H1 (cell line): ENCODE results near the gene KIF26B. TPM values are rescaled to one million over a fixed set of nuclear protein-coding genes. Genes with fewer than 3 reads are reported as not detected.

Experiments used
- CTCF ChIA-PET: fragments of 300-600 bp; sonication (Branson Sonifier 250); formaldehyde crosslinking; loops from one replicate; lab custom pipeline; 2021; ENCODE audit not compliant: partially characterized antibody; lab: Charles Lee
- POLR2A ChIA-PET: fragments of 300-600 bp; sonication (Branson Sonifier 250); formaldehyde crosslinking; loops from one replicate; lab custom pipeline; 2021; ENCODE audit warnings: inconsistent platforms; ENCODE audit not compliant: partially characterized antibody; lab: Charles Lee
- DNase-seq, 2 experiments: peaks; one replicate each; pipeline versions ENCODE4 v3.0.0 to v3.0.0-alpha.2; 2010 to 2022; ENCODE audit warnings: low spot score in 2 of 2, low read depth in 1 of 2, mixed read lengths in 1 of 2
- FAIRE-seq: peaks from 2 replicates; lab custom pipeline; 2011; peaks lifted over from hg19 to GRCh38; lab: Jason Lieb, UNC
- H2AFZ ChIP-seq: 2 replicates; pipeline ENCODE4 v1.8.1; 2012; ENCODE audit warnings: low read length, inconsistent platforms
- H2AK5ac ChIP-seq: 2 replicates; pipeline ENCODE4 v1.6.1; 2013; ENCODE audit warnings: low read depth, low read length
- H2BK120ac ChIP-seq: replicated peaks from 2 replicates; pipeline ENCODE3; 2013; ENCODE audit warnings: low read depth, low read length, inconsistent platforms
- H2BK12ac ChIP-seq: 2 replicates; pipeline ENCODE4 v1.6.1; 2013; ENCODE audit warnings: low read depth, low read length
- H2BK15ac ChIP-seq: 2 replicates; pipeline ENCODE4 v1.6.1; 2013; ENCODE audit warnings: low read length
- H2BK20ac ChIP-seq: 2 replicates; pipeline ENCODE4 v1.6.1; 2013; ENCODE audit warnings: low read length
- H2BK5ac ChIP-seq: 2 replicates; pipeline ENCODE4 v1.6.1; 2013; ENCODE audit warnings: low read depth, low read length
- H3K14ac ChIP-seq: 2 replicates; pipeline ENCODE4 v1.6.1; 2013; ENCODE audit warnings: inconsistent platforms; ENCODE audit not compliant: insufficient read length
- H3K18ac ChIP-seq: 2 replicates; pipeline ENCODE4 v1.6.1; 2013; ENCODE audit warnings: low read length; ENCODE audit errors: extremely low read depth
- H3K23ac ChIP-seq: 2 replicates; pipeline ENCODE4 v1.6.1; 2013; ENCODE audit warnings: inconsistent platforms; ENCODE audit not compliant: insufficient read length
- H3K23me2 ChIP-seq: 2 replicates; pipeline ENCODE4 v1.6.1; 2013; ENCODE audit warnings: low read depth, low read length
- H3K27ac ChIP-seq: 2 replicates; pipeline ENCODE4 v1.6.1; 2011; ENCODE audit warnings: low read depth, low read length, inconsistent platforms
- H3K27me3 ChIP-seq, 4 experiments: replicated peaks in 1 of 4; 1 replicate in 1 of 4; 2 replicates in 3 of 4; pipeline versions ENCODE4 v1.6.1 to v1.8.1; 2011 to 2013; ENCODE audit warnings: low read length in 3 of 4, mild to moderate bottlenecking in 3 of 4, inconsistent platforms in 2 of 4, mixed read lengths in 2 of 4, moderate library complexity in 1 of 4; ENCODE audit not compliant: control insufficient read depth in 3 of 4, insufficient read depth in 3 of 4; ENCODE audit errors: extremely low read depth in 1 of 4
- H3K36me3 ChIP-seq, 4 experiments: 2 replicates each; pipeline versions ENCODE4 v1.6.1 to v1.8.1; 2011 to 2013; ENCODE audit warnings: mild to moderate bottlenecking in 4 of 4, low read length in 3 of 4, moderate library complexity in 2 of 4, control low read depth in 1 of 4, inconsistent platforms in 1 of 4; ENCODE audit not compliant: insufficient read depth in 4 of 4, control insufficient read depth in 2 of 4
- H3K4ac ChIP-seq: replicated peaks from 2 replicates; pipeline ENCODE3; 2013; ENCODE audit warnings: low read length, low read depth, mixed read lengths, inconsistent platforms; ENCODE audit not compliant: insufficient read length
- H3K4me1 ChIP-seq, 4 experiments: replicated peaks in 1 of 4; 1 replicate in 1 of 4; 2 replicates in 3 of 4; pipeline versions ENCODE4 v1.6.1 to v1.8.1; 2011 to 2013; ENCODE audit warnings: low read length in 3 of 4, inconsistent platforms in 2 of 4, mixed read lengths in 1 of 4; ENCODE audit not compliant: insufficient read depth in 4 of 4, control insufficient read depth in 3 of 4
- H3K4me2 ChIP-seq, 2 experiments: 2 replicates each; pipeline versions ENCODE4 v1.6.1 to v1.8.1; 2011 to 2013; ENCODE audit warnings: low read depth in 2 of 2, low read length in 2 of 2, control low read depth in 1 of 2, inconsistent platforms in 1 of 2, mild to moderate bottlenecking in 1 of 2; ENCODE audit not compliant: insufficient read depth in 1 of 2
- H3K4me3 ChIP-seq, 4 experiments: fragments of 200-600, 300-600 bp in 1 of 4; sonication (generic), shearing (Covaris generic), sonication (Bioruptor Twin) in 1 of 4; 2 replicates each; pipeline versions ENCODE4 v1.5.1 to v1.8.1; 2011 to 2016; ENCODE audit warnings: low read length in 4 of 4, low read depth in 3 of 4, control low read depth in 2 of 4, inconsistent platforms in 2 of 4, mild to moderate bottlenecking in 2 of 4, mixed read lengths in 1 of 4, moderate library complexity in 1 of 4; ENCODE audit not compliant: insufficient read depth in 2 of 4; ENCODE audit errors: extremely low read depth in 1 of 4
- H3K56ac ChIP-seq: replicated peaks from 2 replicates; pipeline ENCODE3; 2013; ENCODE audit warnings: low read depth, mild to moderate bottlenecking, mixed read lengths, low read length, inconsistent platforms; ENCODE audit not compliant: insufficient read length
- H3K79me1 ChIP-seq: 2 replicates; pipeline ENCODE4 v1.6.1; 2013; ENCODE audit warnings: low read depth, low read length, control low read depth
- H3K79me2 ChIP-seq, 2 experiments: 2 replicates each; pipeline versions ENCODE4 v1.6.1 to v1.8.1; 2012 to 2013; ENCODE audit warnings: low read length in 2 of 2, mild to moderate bottlenecking in 2 of 2, inconsistent platforms in 1 of 2; ENCODE audit not compliant: insufficient read depth in 2 of 2, control insufficient read depth in 1 of 2
- H3K9ac ChIP-seq, 4 experiments: replicated peaks in 1 of 4; 1 replicate in 1 of 4; 2 replicates in 3 of 4; pipeline versions ENCODE4 v1.6.1 to v1.8.1; 2011 to 2013; ENCODE audit warnings: low read depth in 3 of 4, low read length in 3 of 4, control low read depth in 2 of 4, mild to moderate bottlenecking in 2 of 4, moderate library complexity in 2 of 4, inconsistent platforms in 1 of 4; ENCODE audit errors: extremely low read depth in 1 of 4
- H3K9me3 ChIP-seq, 2 experiments: 2 replicates each; pipeline versions ENCODE4 v1.6.1 to v1.8.1; 2012 to 2013; ENCODE audit warnings: mild to moderate bottlenecking in 2 of 2, moderate library complexity in 2 of 2, control low read depth in 1 of 2, inconsistent platforms in 1 of 2, low read depth in 1 of 2, low read length in 1 of 2, mixed read lengths in 1 of 2; ENCODE audit not compliant: insufficient read depth in 2 of 2
- H4K20me1 ChIP-seq, 2 experiments: replicated peaks in 1 of 2; 2 replicates each; pipeline versions ENCODE3 to v1.8.1; 2011 to 2013; ENCODE audit warnings: inconsistent platforms in 2 of 2, low read length in 2 of 2, mild to moderate bottlenecking in 1 of 2; ENCODE audit not compliant: insufficient read depth in 2 of 2, control insufficient read depth in 1 of 2
- H4K5ac ChIP-seq: 2 replicates; pipeline ENCODE4 v1.6.1; 2013; ENCODE audit warnings: low read length, low read depth, mixed read lengths, inconsistent platforms; ENCODE audit not compliant: insufficient read length
- H4K8ac ChIP-seq: 2 replicates; pipeline ENCODE4 v1.8.0; 2013; ENCODE audit warnings: mild to moderate bottlenecking, moderate library complexity, low read length, inconsistent platforms; ENCODE audit not compliant: insufficient read depth; ENCODE audit errors: extremely low read depth
- H4K91ac ChIP-seq: replicated peaks from 2 replicates; pipeline ENCODE3; 2013; ENCODE audit warnings: low read length, mixed read lengths, inconsistent platforms; ENCODE audit not compliant: insufficient read length
- BCL11A ChIP-seq, 2 experiments: IDR thresholded peaks; one replicate each; pipeline ENCODE4 v1.6.1; 2011; ENCODE audit warnings: low read depth in 2 of 2, low read length in 2 of 2, mild to moderate bottlenecking in 2 of 2
- EZH2 ChIP-seq: fragments of 200-600 bp; sonication (generic); IDR thresholded peaks from 2 replicates; pipeline ENCODE4 v1.7.1; 2012; ENCODE audit warnings: low read depth, mild to moderate bottlenecking, moderate library complexity, low read length, inconsistent platforms; ENCODE audit not compliant: severe bottlenecking
- FOSL1 ChIP-seq: IDR thresholded peaks from 2 replicates; pipeline ENCODE4 v1.6.1; 2011; ENCODE audit warnings: mild to moderate bottlenecking, low read depth, low read length, moderate library complexity; ENCODE audit not compliant: insufficient read depth
- GABPA ChIP-seq: IDR thresholded peaks from 2 replicates; pipeline ENCODE4 v1.6.1; 2011; ENCODE audit warnings: mild to moderate bottlenecking, low read length, moderate library complexity, borderline replicate concordance; ENCODE audit not compliant: insufficient read depth
- HDAC6 ChIP-seq: IDR thresholded peaks from one replicate; pipeline ENCODE4 v1.7.1; 2012; ENCODE audit warnings: low read depth, mild to moderate bottlenecking, inconsistent platforms, low read length, moderate library complexity
- PHF8 ChIP-seq: fragments of 200-600 bp; sonication (generic); conservative IDR thresholded peaks from 2 replicates; pipeline ENCODE4 v1.7.1; 2012; ENCODE audit warnings: low read depth, mild to moderate bottlenecking, inconsistent platforms, low read length, moderate library complexity
- RAD21 ChIP-seq, 2 experiments: IDR thresholded peaks in 1 of 2; conservative IDR thresholded peaks in 1 of 2; 2 replicates each; pipeline ENCODE4 v1.6.1; 2011; ENCODE audit warnings: low read depth in 2 of 2, low read length in 2 of 2, improper control_type of control experiment in 1 of 2, inconsistent platforms in 1 of 2, mild to moderate bottlenecking in 1 of 2, moderate library complexity in 1 of 2
- TBP ChIP-seq: IDR thresholded peaks from 2 replicates; pipeline ENCODE4 v1.6.1; 2011; ENCODE audit warnings: low read depth, low read length, improper control_type of control experiment
- ZNF274 ChIP-seq: IDR thresholded peaks from 2 replicates; pipeline ENCODE4 v1.7.0; 2012; ENCODE audit warnings: low read length, borderline replicate concordance; ENCODE audit errors: extremely low read depth
- WGBS, 2 experiments: shearing (Covaris generic) in 1 of 2; methylation state at CpG; one replicate each; pipeline versions ENCODE4 v1.1.6 to v1.1.7; 2013 to 2015; ENCODE audit warnings: low lambda C conversion rate in 2 of 2, mixed read lengths in 2 of 2, inconsistent platforms in 1 of 2, low coverage in 1 of 2, missing lambda C conversion rate in 1 of 2; ENCODE audit not compliant: insufficient replicate concordance in 2 of 2, insufficient coverage in 1 of 2, insufficient read length in 1 of 2; ENCODE audit errors: extremely low coverage in 1 of 2, missing lambda C conversion rate in 1 of 2; 5-methylcytosine and 5-hydroxymethylcytosine counted together
- polyA plus RNA-seq, 7 experiments: library from polyadenylated mRNA; depleted of rRNA in 3 of 7; stranded (reverse) in 5 of 7; unstranded in 2 of 7; fragments of >200 nt in 5 of 7; fragments of 200-250 nt in 2 of 7; gene quantifications; 1 replicate in 5 of 7; 2 replicates in 1 of 7; 4 replicates in 1 of 7; pipeline versions ENCODE4 v1.2.1 to v1.2.3, GENCODE V29; 2011 to 2013; ENCODE audit warnings: missing spikeins in 2 of 7, mixed read lengths in 2 of 7
- total RNA-seq: library from RNA; stranded (reverse); fragmentation: NEBNext Ultra II Directional; extraction: Animal tissue kit (Norgen Biotek cat#: 25700); gene quantifications from 2 replicates; pipeline ENCODE4 v1.2.1, GENCODE V29; 2021
- TF ChIP-seq, protein P1 (sequence below), 3 experiments: IDR thresholded peaks; 1 replicate in 2 of 3; 2 replicates in 1 of 3; pipeline versions ENCODE4 v1.5.1 to v1.6.1; 2011; ENCODE audit warnings: low read length in 3 of 3, mild to moderate bottlenecking in 3 of 3, inconsistent platforms in 2 of 3, low read depth in 1 of 3, moderate library complexity in 1 of 3; ENCODE audit not compliant: insufficient read depth in 1 of 3; ENCODE audit errors: control extremely low read depth in 1 of 3

Gene KIF26B
- total and polyA plus RNA-seq, 2 of the 8 experiments (the other 6 are each of a cell fraction or from before 2014, with no cell fraction given): 0.06 to 0.28 TPM

GRCh38 chr1:245276445-245276844, 121.7 kb downstream of the KIF26B start:
- Histone ChIP-seq H2BK20ac (no peak overlapping the region), H3K79me2 (no peaks in the 10 kb centered on the region), H3K4ac (no peak overlapping the region), H3K23ac (no peak overlapping the region), H3K27ac (no peak overlapping the region), H3K4me2 (no peak overlapping the region), H2BK5ac (no peak overlapping the region), H3K79me1 (no peaks in the 10 kb centered on the region), H4K20me1 (no peaks in the 10 kb centered on the region), H3K36me3 (no peaks in the 10 kb centered on the region), H2AK5ac (no peak overlapping the region), H3K9ac (no peak overlapping the region), H2AFZ (no peak overlapping the region), H3K56ac (no peak overlapping the region), H3K4me1 (no peaks in the 10 kb centered on the region), H4K8ac (no peak overlapping the region), H2BK120ac (no peak overlapping the region), H3K4me3 (no peak overlapping the region), H4K5ac (no peak overlapping the region), H3K9me3 (no peaks in the 10 kb centered on the region), H2BK12ac (no peak overlapping the region), H3K14ac (no peak overlapping the region), H3K27me3 (no peaks in the 10 kb centered on the region), H3K23me2 (no peaks in the 10 kb centered on the region), H3K18ac (no peak overlapping the region), H4K91ac (no peak overlapping the region), H2BK15ac (no peak overlapping the region)
- CTCF ChIA-PET: interaction anchor here (0.9 to 1.3 kb wide), 5 partner anchors 9 to 123 kb away, joined by 3 to 6 read pairs (median 3); no protein-coding TSS in a partner anchor
- 89% methylated on average over 5 of the region's 5 CpGs; no CpG with 5 or more reads in 1 of the 2 experiments for WGBS, 2 experiments
- POLR2A ChIA-PET: no interaction called here
- FAIRE-seq (no peak), DNase-seq (no peak)
- TF ChIP-seq, protein P1, sequence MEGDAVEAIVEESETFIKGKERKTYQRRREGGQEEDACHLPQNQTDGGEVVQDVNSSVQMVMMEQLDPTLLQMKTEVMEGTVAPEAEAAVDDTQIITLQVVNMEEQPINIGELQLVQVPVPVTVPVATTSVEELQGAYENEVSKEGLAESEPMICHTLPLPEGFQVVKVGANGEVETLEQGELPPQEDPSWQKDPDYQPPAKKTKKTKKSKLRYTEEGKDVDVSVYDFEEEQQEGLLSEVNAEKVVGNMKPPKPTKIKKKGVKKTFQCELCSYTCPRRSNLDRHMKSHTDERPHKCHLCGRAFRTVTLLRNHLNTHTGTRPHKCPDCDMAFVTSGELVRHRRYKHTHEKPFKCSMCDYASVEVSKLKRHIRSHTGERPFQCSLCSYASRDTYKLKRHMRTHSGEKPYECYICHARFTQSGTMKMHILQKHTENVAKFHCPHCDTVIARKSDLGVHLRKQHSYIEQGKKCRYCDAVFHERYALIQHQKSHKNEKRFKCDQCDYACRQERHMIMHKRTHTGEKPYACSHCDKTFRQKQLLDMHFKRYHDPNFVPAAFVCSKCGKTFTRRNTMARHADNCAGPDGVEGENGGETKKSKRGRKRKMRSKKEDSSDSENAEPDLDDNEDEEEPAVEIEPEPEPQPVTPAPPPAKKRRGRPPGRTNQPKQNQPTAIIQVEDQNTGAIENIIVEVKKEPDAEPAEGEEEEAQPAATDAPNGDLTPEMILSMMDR (IDR thresholded peaks at IDR 0.05; ENCODE audit: control extremely low read depth in 1 of 3, insufficient read depth in 1 of 3, low read depth in 1 of 3, low read length in 3 of 3): no peak
- TF ChIP-seq HDAC6: no peak
- TF ChIP-seq EZH2: no peak
- no peak for TF ChIP-seq TBP
- TF ChIP-seq GABPA: no peak
- no peak for TF ChIP-seq FOSL1
- no peak for TF ChIP-seq RAD21 (IDR thresholded peaks at IDR 0.05 in 1 of 2, conservative IDR thresholded peaks at IDR 0.05 in 1 of 2; ENCODE audit: low read depth in 2 of 2, low read length in 2 of 2)
- TF ChIP-seq BCL11A (IDR thresholded peaks at IDR 0.05; ENCODE audit: low read depth in 2 of 2, low read length in 2 of 2): no peak
- no peak for TF ChIP-seq PHF8
- no peak for TF ChIP-seq ZNF274
